HepG2 (cell line): ENCODE results near the gene SATB1.

Source experiments
- EZH2 ChIP-seq: conservative IDR thresholded peaks from 2 replicates; pipeline ENCODE4 v1.6.1; 2012; ENCODE audit warnings: mild to moderate bottlenecking, low read depth, low read length, moderate library complexity
- POLR2AphosphoS5 ChIP-seq: IDR thresholded peaks from 2 replicates; pipeline ENCODE4 v1.6.1; 2012; ENCODE audit warnings: low read depth, low read length
- RFXAP ChIP-seq: sonication (generic); formaldehyde crosslinking; IDR thresholded peaks from 2 replicates; pipeline ENCODE4 v1.4.0; 2020; ENCODE audit warnings: missing genetic modification reagents, borderline replicate concordance
- TAF1 ChIP-seq: sonication (generic); formaldehyde crosslinking; IDR thresholded peaks from 2 replicates; pipeline ENCODE4 v1.4.0; 2020; ENCODE audit warnings: missing genetic modification reagents
- ZNF644 ChIP-seq: IDR thresholded peaks from 2 replicates; pipeline ENCODE4 v1.6.1; 2016; ENCODE audit warnings: low read depth
- TF ChIP-seq, protein P1 (sequence below): sonication (generic); formaldehyde crosslinking; IDR thresholded peaks from 2 replicates; pipeline ENCODE4 v1.5.0; 2020; ENCODE audit warnings: mild to moderate bottlenecking, missing genetic modification reagents, moderate library complexity
- TF ChIP-seq, protein P2 (sequence below): IDR thresholded peaks from 2 replicates; pipeline ENCODE4 v1.6.1; 2016

DNA sequence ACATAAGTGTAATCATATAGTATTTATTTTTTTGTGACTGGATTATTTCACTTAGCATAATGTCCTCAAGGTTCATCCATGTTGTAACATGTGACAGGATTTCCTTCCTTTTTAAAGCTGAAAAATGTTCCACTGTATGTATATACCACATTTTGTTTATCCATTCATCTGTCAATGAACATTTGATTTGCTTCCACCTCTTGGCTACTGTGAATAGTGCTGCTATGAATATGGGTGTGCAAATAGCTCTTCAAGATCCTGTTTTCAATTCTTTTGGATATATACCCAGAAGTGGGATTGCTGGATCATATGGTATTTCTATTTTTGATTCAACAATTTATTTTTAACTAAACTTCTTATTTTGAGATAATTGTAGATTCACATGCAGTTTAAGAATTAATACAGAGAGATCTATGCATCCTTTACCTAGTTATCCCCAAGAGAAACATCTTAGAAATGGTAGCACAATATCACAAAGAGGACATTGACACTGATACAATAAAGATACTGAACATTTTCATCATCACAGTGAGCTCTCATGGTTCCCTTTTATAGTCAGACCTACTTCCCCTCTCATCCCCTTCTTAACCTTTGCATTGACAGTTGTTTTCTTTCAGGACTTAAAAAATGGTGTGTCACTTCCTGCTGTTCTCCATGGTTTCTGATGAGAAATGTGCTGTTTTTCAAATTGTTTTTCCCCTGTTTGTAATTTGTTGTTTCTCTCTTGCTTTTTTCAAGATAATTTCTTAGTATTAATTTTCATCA is 90.1 kb downstream of the SATB1 start:
- TF ChIP-seq TAF1 (CRISPR knock-in tag) (no peak), POLR2AphosphoS5 (no peak), ZNF644 (CRISPR knock-in tag) (no peak), RFXAP (CRISPR knock-in tag) (no peak), EZH2 (no peak)
- TF ChIP-seq, protein P1, sequence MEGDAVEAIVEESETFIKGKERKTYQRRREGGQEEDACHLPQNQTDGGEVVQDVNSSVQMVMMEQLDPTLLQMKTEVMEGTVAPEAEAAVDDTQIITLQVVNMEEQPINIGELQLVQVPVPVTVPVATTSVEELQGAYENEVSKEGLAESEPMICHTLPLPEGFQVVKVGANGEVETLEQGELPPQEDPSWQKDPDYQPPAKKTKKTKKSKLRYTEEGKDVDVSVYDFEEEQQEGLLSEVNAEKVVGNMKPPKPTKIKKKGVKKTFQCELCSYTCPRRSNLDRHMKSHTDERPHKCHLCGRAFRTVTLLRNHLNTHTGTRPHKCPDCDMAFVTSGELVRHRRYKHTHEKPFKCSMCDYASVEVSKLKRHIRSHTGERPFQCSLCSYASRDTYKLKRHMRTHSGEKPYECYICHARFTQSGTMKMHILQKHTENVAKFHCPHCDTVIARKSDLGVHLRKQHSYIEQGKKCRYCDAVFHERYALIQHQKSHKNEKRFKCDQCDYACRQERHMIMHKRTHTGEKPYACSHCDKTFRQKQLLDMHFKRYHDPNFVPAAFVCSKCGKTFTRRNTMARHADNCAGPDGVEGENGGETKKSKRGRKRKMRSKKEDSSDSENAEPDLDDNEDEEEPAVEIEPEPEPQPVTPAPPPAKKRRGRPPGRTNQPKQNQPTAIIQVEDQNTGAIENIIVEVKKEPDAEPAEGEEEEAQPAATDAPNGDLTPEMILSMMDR, result no peak
- TF ChIP-seq, protein P2, sequence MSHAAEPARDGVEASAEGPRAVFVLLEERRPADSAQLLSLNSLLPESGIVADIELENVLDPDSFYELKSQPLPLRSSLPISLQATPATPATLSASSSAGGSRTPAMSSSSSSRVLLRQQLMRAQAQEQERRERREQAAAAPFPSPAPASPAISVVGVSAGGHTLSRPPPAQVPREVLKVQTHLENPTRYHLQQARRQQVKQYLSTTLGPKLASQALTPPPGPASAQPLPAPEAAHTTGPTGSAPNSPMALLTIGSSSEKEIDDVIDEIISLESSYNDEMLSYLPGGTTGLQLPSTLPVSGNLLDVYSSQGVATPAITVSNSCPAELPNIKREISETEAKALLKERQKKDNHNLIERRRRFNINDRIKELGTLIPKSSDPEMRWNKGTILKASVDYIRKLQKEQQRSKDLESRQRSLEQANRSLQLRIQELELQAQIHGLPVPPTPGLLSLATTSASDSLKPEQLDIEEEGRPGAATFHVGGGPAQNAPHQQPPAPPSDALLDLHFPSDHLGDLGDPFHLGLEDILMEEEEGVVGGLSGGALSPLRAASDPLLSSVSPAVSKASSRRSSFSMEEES, result no peak
